H9 (cell line): ENCODE measurements around the gene FXYD6. TPM values are rescaled to one million over a fixed set of nuclear protein-coding genes. Genes with fewer than 3 reads are reported as not detected.
A peak's percentile ranks its signal among the peaks of the same experiment; 100 is the strongest.

Experiments used
- DNase-seq: peaks from one replicate; pipeline ENCODE4 v3.0.0-alpha.2; 2017
- H2AFZ ChIP-seq: one replicate; pipeline ENCODE4 v1.6.1; 2013; ENCODE audit warnings: mild to moderate bottlenecking, low read length, control low read depth, moderate library complexity
- H2AK5ac ChIP-seq: 2 replicates; pipeline ENCODE4 v1.6.1; 2013; ENCODE audit warnings: low read length, control low read depth, mixed read lengths; ENCODE audit not compliant: insufficient read length
- H2BK120ac ChIP-seq: one replicate; pipeline ENCODE4 v1.6.1; 2013; ENCODE audit warnings: low read depth, mild to moderate bottlenecking, low read length, control low read depth, inconsistent platforms; ENCODE audit not compliant: poor library complexity, severe bottlenecking
- H2BK12ac ChIP-seq: 2 replicates; pipeline ENCODE4 v1.6.1; 2013; ENCODE audit warnings: low read length, control low read depth, mixed read lengths, low read depth; ENCODE audit not compliant: insufficient read length
- H2BK15ac ChIP-seq: 2 replicates; pipeline ENCODE4 v1.6.1; 2013; ENCODE audit warnings: low read depth, low read length, control low read depth
- H2BK20ac ChIP-seq: one replicate; pipeline ENCODE4 v1.6.1; 2013; ENCODE audit warnings: low read depth, mild to moderate bottlenecking, low read length, control low read depth, inconsistent platforms; ENCODE audit not compliant: poor library complexity, severe bottlenecking
- H2BK5ac ChIP-seq: 2 replicates; pipeline ENCODE4 v1.6.1; 2013; ENCODE audit warnings: low read length, control low read depth, mixed read lengths; ENCODE audit not compliant: insufficient read length
- H3K14ac ChIP-seq: 2 replicates; pipeline ENCODE4 v1.6.1; 2013; ENCODE audit warnings: low read length, control low read depth; ENCODE audit not compliant: insufficient read depth
- H3K18ac ChIP-seq: 2 replicates; pipeline ENCODE4 v1.6.1; 2013; ENCODE audit warnings: low read depth, mild to moderate bottlenecking, mixed read lengths, low read length, control low read depth; ENCODE audit not compliant: insufficient read length
- H3K23ac ChIP-seq: 2 replicates; pipeline ENCODE4 v1.6.1; 2013; ENCODE audit warnings: low read length, control low read depth, mixed read lengths, low read depth; ENCODE audit not compliant: insufficient read length
- H3K23me2 ChIP-seq: 2 replicates; pipeline ENCODE4 v1.6.1; 2013; ENCODE audit warnings: low read depth, mild to moderate bottlenecking, mixed read lengths, low read length, control low read depth; ENCODE audit not compliant: insufficient read length, poor library complexity, severe bottlenecking
- H3K27ac ChIP-seq: 2 replicates; pipeline ENCODE4 v1.5.1; 2013; ENCODE audit warnings: low read length, control low read depth, mixed read lengths, low read depth; ENCODE audit not compliant: insufficient read length
- H3K27me3 ChIP-seq: 2 replicates; pipeline ENCODE4 v1.6.1; 2013; ENCODE audit warnings: low read length, control low read depth, inconsistent platforms; ENCODE audit not compliant: insufficient read depth
- H3K4ac ChIP-seq: 2 replicates; pipeline ENCODE4 v1.6.1; 2013; ENCODE audit warnings: low read depth, mild to moderate bottlenecking, control low read depth, inconsistent platforms, low read length, moderate library complexity
- H3K4me1 ChIP-seq: 2 replicates; pipeline ENCODE4 v1.6.1; 2013; ENCODE audit warnings: low read length, control low read depth, inconsistent platforms; ENCODE audit not compliant: insufficient read depth
- H3K4me2 ChIP-seq: 2 replicates; pipeline ENCODE4 v1.6.1; 2013; ENCODE audit warnings: low read length, control low read depth, mixed read lengths; ENCODE audit not compliant: insufficient read length, insufficient read depth
- H3K56ac ChIP-seq: 2 replicates; pipeline ENCODE4 v1.6.1; 2013; ENCODE audit warnings: low read depth, mild to moderate bottlenecking, mixed read lengths, low read length, control low read depth; ENCODE audit not compliant: insufficient read length
- H3K79me1 ChIP-seq: 2 replicates; pipeline ENCODE4 v1.6.1; 2013; ENCODE audit warnings: low read depth, mild to moderate bottlenecking, moderate library complexity, low read length, control low read depth, inconsistent platforms; ENCODE audit not compliant: insufficient read depth, poor library complexity, severe bottlenecking
- H3K79me2 ChIP-seq: 2 replicates; pipeline ENCODE4 v1.6.1; 2013; ENCODE audit warnings: low read length, control low read depth, inconsistent platforms; ENCODE audit not compliant: insufficient read depth
- H3K9ac ChIP-seq: 2 replicates; pipeline ENCODE4 v1.6.1; 2013; ENCODE audit warnings: low read length, control low read depth, mixed read lengths; ENCODE audit not compliant: insufficient read length; ENCODE audit errors: extremely low read depth
- H3K9me3 ChIP-seq: one replicate; pipeline ENCODE4 v1.6.1; 2013; ENCODE audit warnings: low read depth, low read length, inconsistent platforms; ENCODE audit not compliant: control insufficient read depth
- H3T11ph ChIP-seq: one replicate; pipeline ENCODE4 v1.6.1; 2013; ENCODE audit warnings: mild to moderate bottlenecking, low read length, control low read depth, inconsistent platforms
- H4K20me1 ChIP-seq: one replicate; pipeline ENCODE4 v1.6.1; 2013; ENCODE audit not compliant: control insufficient read depth, insufficient read length, insufficient read depth
- H4K5ac ChIP-seq: 2 replicates; pipeline ENCODE4 v1.6.1; 2013; ENCODE audit warnings: low read depth, mild to moderate bottlenecking, mixed read lengths, low read length, control low read depth; ENCODE audit not compliant: insufficient read length
- H4K8ac ChIP-seq: replicated peaks from 2 replicates; pipeline ENCODE4 v1.6.1; 2013; ENCODE audit warnings: low read length, control low read depth, mixed read lengths, low read depth; ENCODE audit not compliant: insufficient read length
- H4K91ac ChIP-seq: 2 replicates; pipeline ENCODE4 v1.6.1; 2013; ENCODE audit warnings: low read depth, mild to moderate bottlenecking, moderate library complexity, mixed read lengths, low read length, control low read depth; ENCODE audit not compliant: insufficient read length
- H3K27ac Mint-ChIP-seq, 3 experiments: 2 replicates in 2 of 3; 3 replicates in 1 of 3; pipeline ENCODE4 v1.8.0; 2020 to 2021; ENCODE audit warnings: mixed read lengths in 3 of 3, mild to moderate bottlenecking in 1 of 3, moderate library complexity in 1 of 3
- H3K27me3 Mint-ChIP-seq: 2 replicates; pipeline ENCODE4 v1.8.0; 2021; ENCODE audit warnings: low read depth, mild to moderate bottlenecking, moderate library complexity, mixed read lengths
- H3K36me3 Mint-ChIP-seq, 3 experiments: 2 replicates in 2 of 3; 3 replicates in 1 of 3; pipeline ENCODE4 v1.8.0; 2020 to 2021; ENCODE audit warnings: low read depth in 3 of 3, mixed read lengths in 3 of 3; ENCODE audit not compliant: insufficient read depth in 1 of 3
- H3K4me1 Mint-ChIP-seq, 2 experiments: 2 replicates each; pipeline ENCODE4 v1.8.0; 2020; ENCODE audit warnings: mixed read lengths in 2 of 2
- H3K4me3 Mint-ChIP-seq, 2 experiments: 2 replicates in 1 of 2; 3 replicates in 1 of 2; pipeline ENCODE4 v1.8.0; 2020 to 2021; ENCODE audit warnings: mild to moderate bottlenecking in 2 of 2, mixed read lengths in 2 of 2, moderate library complexity in 1 of 2
- H3K9me3 Mint-ChIP-seq, 2 experiments: 2 replicates in 1 of 2; 3 replicates in 1 of 2; pipeline ENCODE4 v1.8.0; 2020; ENCODE audit warnings: mild to moderate bottlenecking in 2 of 2, mixed read lengths in 2 of 2, moderate library complexity in 1 of 2
- whole genome bisulfite sequencing: extraction: QIAGEN DNeasy Blood & Tissue Kit; methylation state at CpG from one replicate; pipeline ENCODE4 v1.1.7; 2013; ENCODE audit warnings: missing lambda C conversion rate, low lambda C conversion rate, mixed read lengths; ENCODE audit not compliant: insufficient read length; ENCODE audit errors: extremely low coverage; 5-methylcytosine and 5-hydroxymethylcytosine counted together
- total RNA-seq: library from RNA; stranded (reverse); gene quantifications from 2 replicates; pipeline ENCODE4 v1.2.1, GENCODE V29; 2021
- TF ChIP-seq, protein P1 (sequence below): fragments of 200-600 bp; sonication (generic); conservative IDR thresholded peaks from 3 replicates; pipeline ENCODE4 v1.8.0; 2021; ENCODE audit warnings: antibody characterized with exemption, mild to moderate bottlenecking

Gene FXYD6
- total RNA-seq, 1 experiment from 2014 or later, result 18.3 TPM

DNA sequence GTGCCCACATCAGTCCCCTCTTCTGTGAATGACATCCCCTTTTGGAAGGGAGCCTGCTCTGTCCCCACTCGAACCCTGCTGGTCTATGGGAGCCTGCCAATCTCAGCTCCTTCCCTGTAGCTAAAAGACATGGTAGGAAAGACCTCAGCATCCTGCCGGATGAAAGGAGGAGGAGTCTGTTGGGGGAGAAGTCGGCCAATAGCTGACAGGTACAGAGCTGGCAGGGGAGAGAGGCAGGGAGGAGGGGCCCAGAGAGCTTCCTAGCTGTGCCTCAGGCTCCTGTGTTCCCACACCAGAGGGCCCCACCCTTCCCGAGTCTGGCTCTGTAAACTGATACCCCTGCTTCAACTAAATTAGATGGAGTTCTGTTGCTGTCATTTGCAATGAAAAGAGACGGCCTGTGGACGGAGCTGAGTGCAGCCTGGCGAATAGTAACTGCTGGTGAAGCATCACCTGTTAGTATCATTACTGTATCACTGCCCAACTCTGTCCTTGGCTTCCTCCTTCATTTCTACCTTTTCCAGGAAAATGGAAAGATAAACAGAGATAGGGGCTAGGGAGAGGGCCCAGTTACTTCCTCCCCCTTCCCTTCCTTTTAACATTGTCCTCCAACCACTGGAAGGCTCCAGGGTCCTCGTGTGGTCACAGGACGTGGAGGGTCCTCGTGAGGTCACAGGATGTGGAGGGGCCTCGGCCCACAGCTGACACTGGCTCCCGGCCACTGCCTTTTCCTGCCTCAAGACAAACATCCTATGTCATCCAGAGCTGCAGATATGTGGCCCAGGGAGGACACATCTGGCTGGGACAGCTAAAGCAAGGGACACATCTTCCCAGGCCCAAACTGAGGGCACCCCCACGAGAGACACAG, 15.1 kb downstream of the FXYD6 start:
- Histone ChIP-seq H3K79me2 (no peaks in the 10 kb centered on the region), H3K4me2 (no peak overlapping the region), H3K23me2 (no peaks in the 10 kb centered on the region), H2AK5ac (no peak overlapping the region), H3T11ph (no peak overlapping the region), H3K27ac (no peak overlapping the region), H4K20me1 (no peaks in the 10 kb centered on the region), H2BK12ac (no peak overlapping the region), H4K91ac (no peak overlapping the region), H2BK20ac (no peak overlapping the region), H3K23ac (no peak overlapping the region), H3K79me1 (no peaks in the 10 kb centered on the region), H2AFZ (no peak overlapping the region), H2BK5ac (no peak overlapping the region), H2BK120ac (no peak overlapping the region), H3K27me3 (no peaks in the 10 kb centered on the region), H3K14ac (no peak overlapping the region), H3K4ac (no peak overlapping the region), H3K9me3 (no peaks in the 10 kb centered on the region), H2BK15ac (no peak overlapping the region), H4K5ac (no peak overlapping the region), H3K56ac (no peak overlapping the region), H3K4me1 (peaks cover 3% of the 10 kb centered on the region; the same call in 1 of the 2 replicates), H4K8ac (no peak overlapping the region), H3K9ac (no peak overlapping the region), H3K18ac (no peak overlapping the region)
- peak overlapping the region in 1 of 3 experiments; percentile 77; a peak in 4 of 7 replicates for H3K27ac Mint-ChIP-seq
- WGBS, result no CpG with 5 or more reads among the region's 13 CpGs
- H3K4me1 Mint-ChIP-seq, result peaks cover 19 to 32% of the 10 kb centered on the region in 2 experiments
- no peaks in the 10 kb centered on the region for H3K9me3 Mint-ChIP-seq
- H3K4me3 Mint-ChIP-seq, result no peak overlapping the region
- H3K36me3 Mint-ChIP-seq, result no peaks in the 10 kb centered on the region
- no peaks in the 10 kb centered on the region; the same call in 1 of the 2 replicates for H3K27me3 Mint-ChIP-seq
- peak; percentile 96 for DNase-seq
- TF ChIP-seq, protein P1, sequence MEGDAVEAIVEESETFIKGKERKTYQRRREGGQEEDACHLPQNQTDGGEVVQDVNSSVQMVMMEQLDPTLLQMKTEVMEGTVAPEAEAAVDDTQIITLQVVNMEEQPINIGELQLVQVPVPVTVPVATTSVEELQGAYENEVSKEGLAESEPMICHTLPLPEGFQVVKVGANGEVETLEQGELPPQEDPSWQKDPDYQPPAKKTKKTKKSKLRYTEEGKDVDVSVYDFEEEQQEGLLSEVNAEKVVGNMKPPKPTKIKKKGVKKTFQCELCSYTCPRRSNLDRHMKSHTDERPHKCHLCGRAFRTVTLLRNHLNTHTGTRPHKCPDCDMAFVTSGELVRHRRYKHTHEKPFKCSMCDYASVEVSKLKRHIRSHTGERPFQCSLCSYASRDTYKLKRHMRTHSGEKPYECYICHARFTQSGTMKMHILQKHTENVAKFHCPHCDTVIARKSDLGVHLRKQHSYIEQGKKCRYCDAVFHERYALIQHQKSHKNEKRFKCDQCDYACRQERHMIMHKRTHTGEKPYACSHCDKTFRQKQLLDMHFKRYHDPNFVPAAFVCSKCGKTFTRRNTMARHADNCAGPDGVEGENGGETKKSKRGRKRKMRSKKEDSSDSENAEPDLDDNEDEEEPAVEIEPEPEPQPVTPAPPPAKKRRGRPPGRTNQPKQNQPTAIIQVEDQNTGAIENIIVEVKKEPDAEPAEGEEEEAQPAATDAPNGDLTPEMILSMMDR, result no peak
